HepG2 (cell line): Measurements from ENCODE around the gene SEC24A. TPM values are rescaled to one million over a fixed set of nuclear protein-coding genes. Genes with fewer than 3 reads are reported as not detected.

Experiments
- CAMTA2 ChIP-seq: sonication (generic); formaldehyde crosslinking; IDR thresholded peaks from 2 replicates; pipeline ENCODE4 v1.4.0; 2020; ENCODE audit warnings: mild to moderate bottlenecking, missing genetic modification reagents, borderline replicate concordance
- GABPB1 ChIP-seq: IDR thresholded peaks from 2 replicates; pipeline ENCODE4 v1.6.1; 2016; ENCODE audit warnings: mild to moderate bottlenecking, missing genetic modification reagents, moderate library complexity, missing compliant biosample characterization
- HNRNPL ChIP-seq: fragments of 200-400 bp; formaldehyde crosslinking; IDR thresholded peaks from 2 replicates; pipeline ENCODE4 v1.6.1; 2017; ENCODE audit warnings: mild to moderate bottlenecking, low read depth, low read length
- JARID2 ChIP-seq: sonication (generic); formaldehyde crosslinking; IDR thresholded peaks from 2 replicates; pipeline ENCODE4 v1.8.1; 2023; ENCODE audit warnings: missing genetic modification reagents, inconsistent platforms; ENCODE audit not compliant: insufficient replicate concordance
- NONO ChIP-seq, 2 experiments: fragments of 450-650 bp in 1 of 2; sonication (generic) in 1 of 2; formaldehyde crosslinking in 1 of 2; IDR thresholded peaks in 1 of 2; conservative IDR thresholded peaks in 1 of 2; 2 replicates each; pipeline versions ENCODE4 v1.6.1 to v1.8.0; 2017 to 2022; ENCODE audit warnings: mild to moderate bottlenecking in 1 of 2, missing genetic modification reagents in 1 of 2, moderate library complexity in 1 of 2
- PAX8 ChIP-seq: sonication (generic); formaldehyde crosslinking; IDR thresholded peaks from 2 replicates; pipeline ENCODE4 v1.8.0; 2022; ENCODE audit warnings: mild to moderate bottlenecking, missing genetic modification reagents, borderline replicate concordance
- RBM22 ChIP-seq: fragments of 200-400 bp; formaldehyde crosslinking; optimal IDR thresholded peaks from 2 replicates; pipeline ENCODE3; 2017; ENCODE audit warnings: mild to moderate bottlenecking, low read length, moderate library complexity
- XRCC5 ChIP-seq: fragments of 200-400 bp; formaldehyde crosslinking; optimal IDR thresholded peaks from 2 replicates; pipeline ENCODE3; 2017; ENCODE audit warnings: mild to moderate bottlenecking, low read length
- ZFP36 ChIP-seq: fragments of 150-350 bp; IDR thresholded peaks from 2 replicates; pipeline ENCODE4 v1.6.1; 2018; ENCODE audit warnings: borderline replicate concordance, low read length, low read depth; ENCODE audit not compliant: partially characterized antibody
- ZKSCAN5 ChIP-seq: sonication (generic); formaldehyde crosslinking; IDR thresholded peaks from 2 replicates; pipeline ENCODE4 v1.5.1; 2020; ENCODE audit warnings: mild to moderate bottlenecking, missing genetic modification reagents
- ZMAT3 ChIP-seq: sonication (generic); formaldehyde crosslinking; conservative IDR thresholded peaks from 2 replicates; pipeline ENCODE4 v1.7.0; 2021; ENCODE audit warnings: missing genetic modification reagents
- ZNF256 ChIP-seq: sonication (generic); formaldehyde crosslinking; conservative IDR thresholded peaks from 2 replicates; pipeline ENCODE4 v1.4.0; 2020; ENCODE audit warnings: missing genetic modification reagents
- ZNF331 ChIP-seq: sonication (generic); formaldehyde crosslinking; IDR thresholded peaks from 2 replicates; pipeline ENCODE4 v1.4.0; 2020; ENCODE audit warnings: missing genetic modification reagents
- ZNF550 ChIP-seq: sonication (generic); formaldehyde crosslinking; IDR thresholded peaks from 2 replicates; pipeline ENCODE4 v1.4.0; 2020; ENCODE audit warnings: mild to moderate bottlenecking, missing genetic modification reagents, borderline replicate concordance
- ZNF652 ChIP-seq: IDR thresholded peaks from 2 replicates; pipeline ENCODE4 v1.6.1; 2016; ENCODE audit warnings: low read depth, borderline replicate concordance
- ZNF660 ChIP-seq: sonication (generic); formaldehyde crosslinking; IDR thresholded peaks from 2 replicates; pipeline ENCODE4 v1.5.1; 2020; ENCODE audit warnings: mild to moderate bottlenecking, low read depth, missing genetic modification reagents, borderline replicate concordance
- ZNF776 ChIP-seq: sonication (generic); formaldehyde crosslinking; IDR thresholded peaks from 2 replicates; pipeline ENCODE4 v1.4.0; 2020; ENCODE audit warnings: mild to moderate bottlenecking, missing genetic modification reagents
- polyA plus RNA-seq, 8 experiments: library from polyadenylated mRNA; depleted of rRNA in 3 of 8; stranded (reverse) in 7 of 8; unstranded in 1 of 8; fragments of >200 nt; fragmentation: Illumina TruSeq in 4 of 8; extraction: Trizol in 4 of 8; gene quantifications; 2 replicates each; pipeline versions ENCODE4 v1.2.1 to v1.2.3, GENCODE V29; 2011 to 2016; ENCODE audit warnings: low read depth in 4 of 8, missing spikeins in 1 of 8, mixed read lengths in 1 of 8; ENCODE audit not compliant: insufficient read depth in 1 of 8
- total RNA-seq, 5 experiments: library from RNA; depleted of rRNA; stranded (reverse); fragments of >200 nt; fragmentation: Illumina TruSeq; extraction: Trizol; gene quantifications; 2 replicates each; pipeline ENCODE4 v1.2.3, GENCODE V29; 2016; ENCODE audit warnings: low read depth in 1 of 5
- TF ChIP-seq, protein P1 (sequence below): IDR thresholded peaks from 2 replicates; pipeline ENCODE4 v1.6.1; 2016; ENCODE audit warnings: control low read depth
- TF ChIP-seq, protein P2 (sequence below): sonication (generic); formaldehyde crosslinking; IDR thresholded peaks from 2 replicates; pipeline ENCODE4 v1.8.0; 2022; ENCODE audit warnings: mild to moderate bottlenecking, missing genetic modification reagents, moderate library complexity
- TF ChIP-seq, protein P3 (sequence below): sonication (generic); formaldehyde crosslinking; IDR thresholded peaks from 2 replicates; pipeline ENCODE4 v1.8.1; 2022; ENCODE audit warnings: low read depth, mild to moderate bottlenecking, missing genetic modification reagents
- TF ChIP-seq, protein P4 (sequence below): fragments of 450-650 bp; IDR thresholded peaks from 2 replicates; pipeline ENCODE4 v1.6.1; 2017; ENCODE audit warnings: mild to moderate bottlenecking

SEC24A gene
- total and polyA plus RNA-seq, 2 of the 13 experiments (the other 11 are each of a cell fraction or from before 2014, with no cell fraction given) = 30.5 to 56.8 TPM

DNA sequence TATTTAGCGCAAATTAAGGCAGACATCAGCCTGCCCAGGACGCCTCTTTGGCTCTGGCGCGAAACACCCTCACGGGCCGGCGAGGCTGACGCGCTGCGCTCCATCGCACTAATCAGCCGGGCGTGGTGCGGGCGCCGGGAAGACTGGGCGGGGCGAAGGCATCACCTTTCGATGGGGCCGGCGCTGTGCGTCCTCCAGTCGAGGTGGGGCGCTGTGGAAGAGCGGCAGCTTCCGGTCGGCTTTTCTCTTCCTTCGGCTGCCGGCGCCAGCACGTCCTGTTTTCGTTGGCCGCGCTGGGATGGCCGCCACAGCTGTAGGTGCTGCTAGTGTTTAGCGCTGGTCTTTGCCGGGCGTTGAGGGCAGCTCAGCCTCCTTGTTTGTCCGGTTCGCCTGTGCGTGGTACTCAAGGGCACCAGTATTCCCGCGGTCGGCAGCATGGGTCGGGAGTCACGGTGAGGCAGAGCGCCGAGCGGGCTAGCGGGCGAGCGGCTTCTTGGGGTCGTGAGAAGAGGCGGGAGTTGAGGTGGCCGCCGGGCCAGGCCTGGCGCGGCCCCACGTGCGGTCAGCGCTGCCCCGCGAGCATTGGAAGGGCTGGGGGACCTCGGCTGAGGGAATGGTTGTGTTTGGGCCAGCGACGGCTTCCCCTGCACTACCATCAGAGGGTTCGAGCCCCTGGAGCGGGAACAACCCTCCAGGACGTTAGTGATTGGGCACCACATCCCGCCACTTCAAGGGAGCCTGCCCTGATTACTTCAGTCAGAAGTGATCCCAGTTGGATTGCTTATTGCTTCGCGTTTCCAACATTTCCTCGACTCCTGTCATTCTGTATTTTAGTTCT is 110.1 kb downstream of the SEC24A start, which contains the start of gene DDX46 (continued):
- TF ChIP-seq, protein P1, sequence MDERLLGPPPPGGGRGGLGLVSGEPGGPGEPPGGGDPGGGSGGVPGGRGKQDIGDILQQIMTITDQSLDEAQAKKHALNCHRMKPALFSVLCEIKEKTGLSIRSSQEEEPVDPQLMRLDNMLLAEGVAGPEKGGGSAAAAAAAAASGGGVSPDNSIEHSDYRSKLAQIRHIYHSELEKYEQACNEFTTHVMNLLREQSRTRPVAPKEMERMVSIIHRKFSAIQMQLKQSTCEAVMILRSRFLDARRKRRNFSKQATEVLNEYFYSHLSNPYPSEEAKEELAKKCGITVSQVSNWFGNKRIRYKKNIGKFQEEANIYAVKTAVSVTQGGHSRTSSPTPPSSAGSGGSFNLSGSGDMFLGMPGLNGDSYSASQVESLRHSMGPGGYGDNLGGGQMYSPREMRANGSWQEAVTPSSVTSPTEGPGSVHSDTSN = no peak
- TF ChIP-seq ZNF660 = no peak
- no peak for TF ChIP-seq RBM22
- TF ChIP-seq ZNF256 = peak; percentile 81; the same call in 1 of the 2 replicates
- TF ChIP-seq GABPB1 = peak; percentile 100
- TF ChIP-seq ZFP36 = no peak
- peak; percentile 91 for TF ChIP-seq ZNF331 (CRISPR knock-in tag)
- no peak; the same call in 1 of the 2 replicates for TF ChIP-seq CAMTA2
- peak; percentile 96 for TF ChIP-seq ZNF776
- TF ChIP-seq, protein P2, sequence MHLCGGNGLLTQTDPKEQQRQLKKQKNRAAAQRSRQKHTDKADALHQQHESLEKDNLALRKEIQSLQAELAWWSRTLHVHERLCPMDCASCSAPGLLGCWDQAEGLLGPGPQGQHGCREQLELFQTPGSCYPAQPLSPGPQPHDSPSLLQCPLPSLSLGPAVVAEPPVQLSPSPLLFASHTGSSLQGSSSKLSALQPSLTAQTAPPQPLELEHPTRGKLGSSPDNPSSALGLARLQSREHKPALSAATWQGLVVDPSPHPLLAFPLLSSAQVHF = peak; percentile 93
- peak; percentile 92 for TF ChIP-seq ZMAT3 (CRISPR knock-in tag)
- TF ChIP-seq ZNF550 (CRISPR knock-in tag) = no peak
- no peak for TF ChIP-seq PAX8
- TF ChIP-seq ZKSCAN5 (CRISPR knock-in tag) = no peak
- peak; percentile 81 for TF ChIP-seq XRCC5
- 0 out of 2 replicates have a peak, but pooled peaks have one; percentile 22 for TF ChIP-seq ZNF652
- TF ChIP-seq, protein P3, sequence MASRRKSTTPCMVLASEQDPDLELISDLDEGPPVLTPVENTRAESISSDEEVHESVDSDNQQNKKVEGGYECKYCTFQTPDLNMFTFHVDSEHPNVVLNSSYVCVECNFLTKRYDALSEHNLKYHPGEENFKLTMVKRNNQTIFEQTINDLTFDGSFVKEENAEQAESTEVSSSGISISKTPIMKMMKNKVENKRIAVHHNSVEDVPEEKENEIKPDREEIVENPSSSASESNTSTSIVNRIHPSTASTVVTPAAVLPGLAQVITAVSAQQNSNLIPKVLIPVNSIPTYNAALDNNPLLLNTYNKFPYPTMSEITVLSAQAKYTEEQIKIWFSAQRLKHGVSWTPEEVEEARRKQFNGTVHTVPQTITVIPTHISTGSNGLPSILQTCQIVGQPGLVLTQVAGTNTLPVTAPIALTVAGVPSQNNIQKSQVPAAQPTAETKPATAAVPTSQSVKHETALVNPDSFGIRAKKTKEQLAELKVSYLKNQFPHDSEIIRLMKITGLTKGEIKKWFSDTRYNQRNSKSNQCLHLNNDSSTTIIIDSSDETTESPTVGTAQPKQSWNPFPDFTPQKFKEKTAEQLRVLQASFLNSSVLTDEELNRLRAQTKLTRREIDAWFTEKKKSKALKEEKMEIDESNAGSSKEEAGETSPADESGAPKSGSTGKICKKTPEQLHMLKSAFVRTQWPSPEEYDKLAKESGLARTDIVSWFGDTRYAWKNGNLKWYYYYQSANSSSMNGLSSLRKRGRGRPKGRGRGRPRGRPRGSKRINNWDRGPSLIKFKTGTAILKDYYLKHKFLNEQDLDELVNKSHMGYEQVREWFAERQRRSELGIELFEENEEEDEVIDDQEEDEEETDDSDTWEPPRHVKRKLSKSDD (CRISPR knock-in tag) = 0 out of 2 replicates have a peak, but pooled peaks have one; percentile 53
- peak; percentile 84 for TF ChIP-seq JARID2 (CRISPR knock-in tag)
- TF ChIP-seq, protein P4, sequence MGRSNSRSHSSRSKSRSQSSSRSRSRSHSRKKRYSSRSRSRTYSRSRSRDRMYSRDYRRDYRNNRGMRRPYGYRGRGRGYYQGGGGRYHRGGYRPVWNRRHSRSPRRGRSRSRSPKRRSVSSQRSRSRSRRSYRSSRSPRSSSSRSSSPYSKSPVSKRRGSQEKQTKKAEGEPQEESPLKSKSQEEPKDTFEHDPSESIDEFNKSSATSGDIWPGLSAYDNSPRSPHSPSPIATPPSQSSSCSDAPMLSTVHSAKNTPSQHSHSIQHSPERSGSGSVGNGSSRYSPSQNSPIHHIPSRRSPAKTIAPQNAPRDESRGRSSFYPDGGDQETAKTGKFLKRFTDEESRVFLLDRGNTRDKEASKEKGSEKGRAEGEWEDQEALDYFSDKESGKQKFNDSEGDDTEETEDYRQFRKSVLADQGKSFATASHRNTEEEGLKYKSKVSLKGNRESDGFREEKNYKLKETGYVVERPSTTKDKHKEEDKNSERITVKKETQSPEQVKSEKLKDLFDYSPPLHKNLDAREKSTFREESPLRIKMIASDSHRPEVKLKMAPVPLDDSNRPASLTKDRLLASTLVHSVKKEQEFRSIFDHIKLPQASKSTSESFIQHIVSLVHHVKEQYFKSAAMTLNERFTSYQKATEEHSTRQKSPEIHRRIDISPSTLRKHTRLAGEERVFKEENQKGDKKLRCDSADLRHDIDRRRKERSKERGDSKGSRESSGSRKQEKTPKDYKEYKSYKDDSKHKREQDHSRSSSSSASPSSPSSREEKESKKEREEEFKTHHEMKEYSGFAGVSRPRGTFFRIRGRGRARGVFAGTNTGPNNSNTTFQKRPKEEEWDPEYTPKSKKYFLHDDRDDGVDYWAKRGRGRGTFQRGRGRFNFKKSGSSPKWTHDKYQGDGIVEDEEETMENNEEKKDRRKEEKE = no peak
- peak; percentile 70; the same call in 1 of the 2 replicates for TF ChIP-seq HNRNPL
- TF ChIP-seq NONO (IDR thresholded peaks at IDR 0.05) = no peak
- TF ChIP-seq NONO (CRISPR knock-in tag; conservative IDR thresholded peaks at IDR 0.05) = peak; percentile 96
